Naive thymus-derived CD4-positive, alpha-beta T cell (primary cell): ENCODE results near the gene IL3. TPM values are rescaled to one million over a fixed set of nuclear protein-coding genes. Genes with fewer than 3 reads are reported as not detected.

Experiments used
- ATAC-seq: fragments of 150-1000 bp; cut with Tn5 transposase; 2 replicates; pipeline ENCODE4 v1.10.0; 2021; ENCODE audit warnings: mild to moderate bottlenecking, moderate library complexity
- CTCF ChIA-PET: fragments of 350-600 bp; sonication (Branson Sonifier 250); formaldehyde crosslinking; loops from one replicate; lab custom pipeline; 2021; ENCODE audit warnings: antibody characterized with exemption; lab: Charles Lee
- POLR2A ChIA-PET: fragments of 350-600 bp; sonication (Branson Sonifier 250); formaldehyde crosslinking; loops from one replicate; lab custom pipeline; 2021; ENCODE audit warnings: antibody characterized with exemption, inconsistent platforms; lab: Charles Lee
- DNase-seq, 9 donors: peaks; one replicate each; pipeline versions ENCODE4 v3.0.0 to v3.0.0-alpha.2; 2020 to 2022; ENCODE audit warnings: mixed read lengths in 1 of 9
- H3K27ac ChIP-seq: one replicate; pipeline ENCODE4 v1.7.0; 2013; ENCODE audit warnings: mild to moderate bottlenecking, low read depth, low read length, moderate library complexity
- H3K27me3 ChIP-seq, 2 donors: one replicate each; pipeline ENCODE4 v1.7.0; 2013; ENCODE audit warnings: low read length in 2 of 2, mild to moderate bottlenecking in 2 of 2, moderate library complexity in 2 of 2; ENCODE audit not compliant: control insufficient read depth in 2 of 2, insufficient read depth in 2 of 2
- H3K36me3 ChIP-seq, 3 experiments: 1 replicate in 2 of 3; 2 replicates in 1 of 3; pipeline ENCODE4 v1.7.0; 2013; ENCODE audit warnings: low read length in 3 of 3, mild to moderate bottlenecking in 3 of 3, moderate library complexity in 1 of 3; ENCODE audit not compliant: insufficient read depth in 3 of 3, control insufficient read depth in 2 of 3
- H3K4me1 ChIP-seq, 2 donors: one replicate each; pipeline ENCODE4 v1.7.0; 2013; ENCODE audit warnings: low read length in 2 of 2, mild to moderate bottlenecking in 2 of 2, moderate library complexity in 1 of 2; ENCODE audit not compliant: control insufficient read depth in 2 of 2, insufficient read depth in 2 of 2
- H3K4me3 ChIP-seq: 2 replicates; pipeline ENCODE4 v1.7.0; 2013; ENCODE audit warnings: mild to moderate bottlenecking, low read length
- H3K9me3 ChIP-seq, 3 experiments: 1 replicate in 2 of 3; 2 replicates in 1 of 3; pipeline ENCODE4 v1.7.0; 2013; ENCODE audit warnings: low read length in 3 of 3; ENCODE audit not compliant: control insufficient read depth in 2 of 3
- H3K27ac Mint-ChIP-seq, 9 donors: one replicate each; pipeline ENCODE4 v1.8.0; 2020 to 2022; ENCODE audit warnings: mixed read lengths in 9 of 9, mild to moderate bottlenecking in 8 of 9, moderate library complexity in 5 of 9, inconsistent platforms in 2 of 9
- H3K27me3 Mint-ChIP-seq, 5 donors: one replicate each; pipeline ENCODE4 v1.8.0; 2021 to 2022; ENCODE audit warnings: mixed read lengths in 5 of 5, mild to moderate bottlenecking in 1 of 5
- H3K36me3 Mint-ChIP-seq, 5 donors: one replicate each; pipeline ENCODE4 v1.8.0; 2020 to 2022; ENCODE audit warnings: mixed read lengths in 5 of 5, mild to moderate bottlenecking in 3 of 5, inconsistent platforms in 1 of 5
- H3K4me1 Mint-ChIP-seq, 7 donors: one replicate each; pipeline ENCODE4 v1.8.0; 2020 to 2022; ENCODE audit warnings: mixed read lengths in 7 of 7, mild to moderate bottlenecking in 3 of 7, inconsistent platforms in 1 of 7
- H3K4me3 Mint-ChIP-seq, 10 donors: one replicate each; pipeline ENCODE4 v1.8.0; 2020 to 2022; ENCODE audit warnings: mild to moderate bottlenecking in 10 of 10, mixed read lengths in 10 of 10, moderate library complexity in 6 of 10, inconsistent platforms in 2 of 10
- H3K9me3 Mint-ChIP-seq, 11 donors: one replicate each; pipeline ENCODE4 v1.8.0; 2020 to 2022; ENCODE audit warnings: mixed read lengths in 11 of 11, mild to moderate bottlenecking in 4 of 11, inconsistent platforms in 1 of 11, moderate library complexity in 1 of 11
- intact Hi-C, 2 donors: fragments of 100-400 bp; cut with micrococcal nuclease; formaldehyde crosslinking; loops; one replicate each; pipeline ENCODE4 v1.15.1; 2023
- polyA plus RNA-seq, 2 donors: library from polyadenylated mRNA; unstranded; fragments of 300-500 nt; fragmentation: Illumina TruSeq; gene quantifications; one replicate each; pipeline ENCODE4 v1.2.3, GENCODE V29; 2021
- total RNA-seq, 6 experiments: library from RNA in 5 of 6; stranded (reverse) in 5 of 6; gene quantifications; 1 replicate in 5 of 6; 2 replicates in 1 of 6; pipeline ENCODE4 v1.2.3 and lab custom pipeline; 2021 to 2026

IL3 gene
- total and polyA plus RNA-seq, 7 experiments from 2014 or later: 1.3 TPM; not detected in 6

- DNase-seq (no peak), ATAC-seq (no peak)
- Histone ChIP-seq H3K36me3 (no peaks in the 10 kb centered on the region), H3K4me1 (peaks cover 9 to 29% of the 10 kb centered on the region in 2 donors), H3K27ac (no peak overlapping the region), H3K4me3 (no peak overlapping the region), H3K27me3 (no peaks in the 10 kb centered on the region), H3K9me3 (no peaks in the 10 kb centered on the region)
- intact Hi-C loops: loop anchor here in 1 of 2 donors (5.0 kb wide), 1 partner anchor 228 kb away; the partner anchor contains the start of gene FNIP1
- peaks cover 0 to 4% (median 0%) of the 10 kb centered on the region in 11 donors for H3K9me3 Mint-ChIP-seq
- CTCF ChIA-PET: no interaction called here
- H3K4me1 Mint-ChIP-seq: peaks cover 14 to 28% (median 23%) of the 10 kb centered on the region in 7 donors
- no peak overlapping the region for H3K4me3 Mint-ChIP-seq
- no peak overlapping the region for H3K27ac Mint-ChIP-seq
- peaks cover 3 to 24% (median 6%) of the 10 kb centered on the region in 5 donors for H3K27me3 Mint-ChIP-seq
- H3K36me3 Mint-ChIP-seq: peaks cover 0 to 10% (median 2%) of the 10 kb centered on the region in 5 donors
- POLR2A ChIA-PET: no interaction called here
Measured at GRCh38 chr5:132024789-132025402, 35.6 kb upstream of the IL3 start.

- peaks cover 0 to 8% (median 0%) of the 10 kb centered on the region in 11 donors for H3K9me3 Mint-ChIP-seq
- Histone ChIP-seq H3K27me3 (no peaks in the 10 kb centered on the region), H3K4me1 (peaks cover 3 to 26% of the 10 kb centered on the region in 2 donors), H3K9me3 (no peaks in the 10 kb centered on the region), H3K36me3 (no peaks in the 10 kb centered on the region), H3K4me3 (no peak overlapping the region), H3K27ac (no peak overlapping the region)
- intact Hi-C loops: no loop called here
- no peak overlapping the region for H3K4me3 Mint-ChIP-seq
- POLR2A ChIA-PET: no interaction called here
- H3K4me1 Mint-ChIP-seq: peaks cover 13 to 23% (median 17%) of the 10 kb centered on the region in 7 donors
- peaks cover 0 to 11% (median 5%) of the 10 kb centered on the region in 5 donors for H3K36me3 Mint-ChIP-seq
- DNase-seq (no peak), ATAC-seq (no peak)
- no peak overlapping the region for H3K27ac Mint-ChIP-seq
- CTCF ChIA-PET: no interaction called here
- H3K27me3 Mint-ChIP-seq: peaks cover 8 to 30% (median 10%) of the 10 kb centered on the region in 5 donors
Measured at GRCh38 chr5:132025403-132025971, 35.0 kb upstream of the IL3 start.

GRCh38 chr5:132026516-132027008 is 33.9 kb upstream of the IL3 start:
- intact Hi-C loops: no loop called here
- H3K4me3 ChIP-seq: no peak overlapping the region
- peak overlapping the region in 1 of 9 donors; percentile 21 for H3K27ac Mint-ChIP-seq
- no peak overlapping the region for H3K27ac ChIP-seq
- ATAC-seq (peak; percentile 81), DNase-seq (peak in 1 of 9 donors; percentile 44)
- CTCF ChIA-PET: no interaction called here
- peak overlapping the region in 1 of 10 donors; percentile 58 for H3K4me3 Mint-ChIP-seq
- peaks cover 0 to 19% of the 10 kb centered on the region in 2 donors for H3K4me1 ChIP-seq
- POLR2A ChIA-PET: no interaction called here
- peaks cover 8 to 29% (median 10%) of the 10 kb centered on the region in 5 donors for H3K27me3 Mint-ChIP-seq
- H3K9me3 ChIP-seq: no peaks in the 10 kb centered on the region
- H3K36me3 Mint-ChIP-seq: peaks cover 0 to 14% (median 5%) of the 10 kb centered on the region in 5 donors
- peaks cover 8 to 17% (median 10%) of the 10 kb centered on the region in 7 donors for H3K4me1 Mint-ChIP-seq
- peaks cover 0 to 8% (median 0%) of the 10 kb centered on the region in 11 donors for H3K9me3 Mint-ChIP-seq
- no peaks in the 10 kb centered on the region for H3K27me3 ChIP-seq
- no peaks in the 10 kb centered on the region for H3K36me3 ChIP-seq

GRCh38 chr5:132027027-132027426 is 33.4 kb upstream of the IL3 start:
- CTCF ChIA-PET: no interaction called here
- H3K4me3 ChIP-seq: no peak overlapping the region
- ATAC-seq: peak; percentile 18
- H3K27me3 ChIP-seq: no peaks in the 10 kb centered on the region
- peaks cover 8 to 17% (median 10%) of the 10 kb centered on the region in 7 donors for H3K4me1 Mint-ChIP-seq
- H3K27ac ChIP-seq: no peak overlapping the region
- DNase-seq: no peak
- peak overlapping the region in 1 of 10 donors; percentile 58 for H3K4me3 Mint-ChIP-seq
- peaks cover 8 to 34% (median 10%) of the 10 kb centered on the region in 5 donors for H3K27me3 Mint-ChIP-seq
- H3K36me3 Mint-ChIP-seq: peaks cover 0 to 14% (median 5%) of the 10 kb centered on the region in 5 donors
- POLR2A ChIA-PET: no interaction called here
- H3K36me3 ChIP-seq: no peaks in the 10 kb centered on the region
- peaks cover 0 to 19% of the 10 kb centered on the region in 2 donors for H3K4me1 ChIP-seq
- peak overlapping the region in 1 of 9 donors; percentile 44 for H3K27ac Mint-ChIP-seq
- H3K9me3 ChIP-seq: no peaks in the 10 kb centered on the region
- peaks cover 0 to 8% (median 1%) of the 10 kb centered on the region in 11 donors for H3K9me3 Mint-ChIP-seq
- intact Hi-C loops: no loop called here

- Mint-ChIP-seq H3K27me3 (peaks cover 10 to 55% (median 14%) of the 10 kb centered on the region in 5 donors), H3K9me3 (peaks cover 3 to 23% (median 10%) of the 10 kb centered on the region in 11 donors), H3K4me3 (no peak overlapping the region), H3K36me3 (peaks cover 5 to 21% (median 11%) of the 10 kb centered on the region in 5 donors), H3K4me1 (peaks cover 8 to 17% (median 10%) of the 10 kb centered on the region in 7 donors), H3K27ac (no peak overlapping the region)
- Histone ChIP-seq H3K4me1 (peaks cover 0 to 19% of the 10 kb centered on the region in 2 donors), H3K4me3 (no peak overlapping the region), H3K27ac (no peak overlapping the region), H3K36me3 (no peaks in the 10 kb centered on the region), H3K27me3 (no peaks in the 10 kb centered on the region), H3K9me3 (no peaks in the 10 kb centered on the region)
- intact Hi-C loops: no loop called here
- ChIA-PET POLR2A (no interaction called here), CTCF (no interaction called here)
- ATAC-seq (no peak), DNase-seq (no peak)
Measured at GRCh38 chr5:132029609-132030330, 30.7 kb upstream of the IL3 start.

GRCh38 chr5:132030610-132031009 is 29.8 kb upstream of the IL3 start:
- no peak overlapping the region for H3K4me3 ChIP-seq
- no peak overlapping the region for H3K27ac ChIP-seq
- no peaks in the 10 kb centered on the region for H3K36me3 ChIP-seq
- peaks cover 0 to 19% of the 10 kb centered on the region in 2 donors for H3K4me1 ChIP-seq
- Mint-ChIP-seq H3K27me3 (peaks cover 10 to 61% (median 14%) of the 10 kb centered on the region in 5 donors), H3K9me3 (peaks cover 3 to 23% (median 12%) of the 10 kb centered on the region in 11 donors), H3K27ac (no peak overlapping the region), H3K4me3 (no peak overlapping the region), H3K4me1 (peaks cover 8 to 17% (median 10%) of the 10 kb centered on the region in 7 donors), H3K36me3 (peaks cover 5 to 21% (median 11%) of the 10 kb centered on the region in 5 donors)
- DNase-seq (no peak), ATAC-seq (no peak)
- ChIA-PET POLR2A (no interaction called here), CTCF (no interaction called here)
- intact Hi-C loops: no loop called here
- H3K27me3 ChIP-seq: no peaks in the 10 kb centered on the region
- no peaks in the 10 kb centered on the region for H3K9me3 ChIP-seq
